ENCODE data around the gene TMEM131.

DNA sequence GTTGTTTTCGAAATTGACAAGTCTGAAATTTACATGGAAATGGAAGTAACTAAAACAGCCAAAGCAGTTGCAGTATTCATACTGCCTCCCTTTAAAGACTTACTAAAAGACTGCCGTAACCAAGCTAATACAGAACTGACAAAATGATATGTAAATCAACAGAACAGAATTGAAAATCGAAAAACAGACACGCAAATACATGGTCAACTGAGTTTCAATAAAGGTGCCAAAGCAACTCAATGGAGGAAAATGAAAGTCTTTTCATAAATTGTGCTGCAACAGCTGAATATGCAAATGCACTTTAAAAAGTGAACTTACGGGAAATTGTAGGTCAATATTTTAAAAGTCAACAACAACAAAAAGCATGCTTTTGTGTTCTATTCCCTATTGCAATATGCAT is 34.2 kb downstream of the TMEM131 start:
- TF ChIP-seq POLR2AphosphoS5 (IDR thresholded peaks at IDR 0.05; ENCODE audit: low read depth) (no peak), EZH2 (IDR thresholded peaks at IDR 0.05; ENCODE audit: low read depth, unreplicated experiment) (no peak), EZH2phosphoT487 (IDR thresholded peaks at IDR 0.05; ENCODE audit: unreplicated experiment) (no peak), STAT1 (IDR thresholded peaks at IDR 0.05; ENCODE audit: unreplicated experiment) (no peak), CREB1 (CRISPR knock-in tag; IDR thresholded peaks at IDR 0.05; ENCODE audit: low read depth) (no peak), JUNB (IDR thresholded peaks at IDR 0.05; ENCODE audit: unreplicated experiment) (no peak), ZNF331 (CRISPR knock-in tag; IDR thresholded peaks at IDR 0.05; ENCODE audit: low read depth) (no peak), ZNF114 (CRISPR knock-in tag; IDR thresholded peaks at IDR 0.05) (no peak)
- TF ChIP-seq, protein P1, sequence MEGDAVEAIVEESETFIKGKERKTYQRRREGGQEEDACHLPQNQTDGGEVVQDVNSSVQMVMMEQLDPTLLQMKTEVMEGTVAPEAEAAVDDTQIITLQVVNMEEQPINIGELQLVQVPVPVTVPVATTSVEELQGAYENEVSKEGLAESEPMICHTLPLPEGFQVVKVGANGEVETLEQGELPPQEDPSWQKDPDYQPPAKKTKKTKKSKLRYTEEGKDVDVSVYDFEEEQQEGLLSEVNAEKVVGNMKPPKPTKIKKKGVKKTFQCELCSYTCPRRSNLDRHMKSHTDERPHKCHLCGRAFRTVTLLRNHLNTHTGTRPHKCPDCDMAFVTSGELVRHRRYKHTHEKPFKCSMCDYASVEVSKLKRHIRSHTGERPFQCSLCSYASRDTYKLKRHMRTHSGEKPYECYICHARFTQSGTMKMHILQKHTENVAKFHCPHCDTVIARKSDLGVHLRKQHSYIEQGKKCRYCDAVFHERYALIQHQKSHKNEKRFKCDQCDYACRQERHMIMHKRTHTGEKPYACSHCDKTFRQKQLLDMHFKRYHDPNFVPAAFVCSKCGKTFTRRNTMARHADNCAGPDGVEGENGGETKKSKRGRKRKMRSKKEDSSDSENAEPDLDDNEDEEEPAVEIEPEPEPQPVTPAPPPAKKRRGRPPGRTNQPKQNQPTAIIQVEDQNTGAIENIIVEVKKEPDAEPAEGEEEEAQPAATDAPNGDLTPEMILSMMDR (conservative IDR thresholded peaks at IDR 0.05; ENCODE audit: low read depth in 2 of 2) = no peak
- TF ChIP-seq, protein P2, sequence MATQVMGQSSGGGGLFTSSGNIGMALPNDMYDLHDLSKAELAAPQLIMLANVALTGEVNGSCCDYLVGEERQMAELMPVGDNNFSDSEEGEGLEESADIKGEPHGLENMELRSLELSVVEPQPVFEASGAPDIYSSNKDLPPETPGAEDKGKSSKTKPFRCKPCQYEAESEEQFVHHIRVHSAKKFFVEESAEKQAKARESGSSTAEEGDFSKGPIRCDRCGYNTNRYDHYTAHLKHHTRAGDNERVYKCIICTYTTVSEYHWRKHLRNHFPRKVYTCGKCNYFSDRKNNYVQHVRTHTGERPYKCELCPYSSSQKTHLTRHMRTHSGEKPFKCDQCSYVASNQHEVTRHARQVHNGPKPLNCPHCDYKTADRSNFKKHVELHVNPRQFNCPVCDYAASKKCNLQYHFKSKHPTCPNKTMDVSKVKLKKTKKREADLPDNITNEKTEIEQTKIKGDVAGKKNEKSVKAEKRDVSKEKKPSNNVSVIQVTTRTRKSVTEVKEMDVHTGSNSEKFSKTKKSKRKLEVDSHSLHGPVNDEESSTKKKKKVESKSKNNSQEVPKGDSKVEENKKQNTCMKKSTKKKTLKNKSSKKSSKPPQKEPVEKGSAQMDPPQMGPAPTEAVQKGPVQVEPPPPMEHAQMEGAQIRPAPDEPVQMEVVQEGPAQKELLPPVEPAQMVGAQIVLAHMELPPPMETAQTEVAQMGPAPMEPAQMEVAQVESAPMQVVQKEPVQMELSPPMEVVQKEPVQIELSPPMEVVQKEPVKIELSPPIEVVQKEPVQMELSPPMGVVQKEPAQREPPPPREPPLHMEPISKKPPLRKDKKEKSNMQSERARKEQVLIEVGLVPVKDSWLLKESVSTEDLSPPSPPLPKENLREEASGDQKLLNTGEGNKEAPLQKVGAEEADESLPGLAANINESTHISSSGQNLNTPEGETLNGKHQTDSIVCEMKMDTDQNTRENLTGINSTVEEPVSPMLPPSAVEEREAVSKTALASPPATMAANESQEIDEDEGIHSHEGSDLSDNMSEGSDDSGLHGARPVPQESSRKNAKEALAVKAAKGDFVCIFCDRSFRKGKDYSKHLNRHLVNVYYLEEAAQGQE (IDR thresholded peaks at IDR 0.05; ENCODE audit: unreplicated experiment) = no peak
- TF ChIP-seq, protein P3, sequence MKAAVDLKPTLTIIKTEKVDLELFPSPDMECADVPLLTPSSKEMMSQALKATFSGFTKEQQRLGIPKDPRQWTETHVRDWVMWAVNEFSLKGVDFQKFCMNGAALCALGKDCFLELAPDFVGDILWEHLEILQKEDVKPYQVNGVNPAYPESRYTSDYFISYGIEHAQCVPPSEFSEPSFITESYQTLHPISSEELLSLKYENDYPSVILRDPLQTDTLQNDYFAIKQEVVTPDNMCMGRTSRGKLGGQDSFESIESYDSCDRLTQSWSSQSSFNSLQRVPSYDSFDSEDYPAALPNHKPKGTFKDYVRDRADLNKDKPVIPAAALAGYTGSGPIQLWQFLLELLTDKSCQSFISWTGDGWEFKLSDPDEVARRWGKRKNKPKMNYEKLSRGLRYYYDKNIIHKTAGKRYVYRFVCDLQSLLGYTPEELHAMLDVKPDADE (IDR thresholded peaks at IDR 0.05) = no peak
